ENCODE data around the gene SHC3.

Gene SHC3

GRCh38 chr9:89185980-89186379 lies 7.4 kb upstream of the SHC3 start:
- DNase-seq (ENCODE audit: low spot score), result no peak

GRCh38 chr9:89183146-89183545 lies 4.5 kb upstream of the SHC3 start:
- no peak for DNase-seq (ENCODE audit: low spot score)

GRCh38 chr9:89182369-89182768 lies 3.8 kb upstream of the SHC3 start:
- DNase-seq (ENCODE audit: low spot score), result no peak

GRCh38 chr9:89179895-89180734 lies 1.5 kb upstream of the SHC3 start:
- DNase-seq (ENCODE audit: low spot score), result no peak

GRCh38 chr9:89179540-89179894 lies 899 bp upstream of the SHC3 start:
- DNase-seq (ENCODE audit: low spot score), result no peak

- no peak for DNase-seq (ENCODE audit: low spot score)
These were observed 367 bp upstream of the SHC3 start for GRCh38 chr9:89178830-89179539.

GRCh38 chr9:89177012-89177943 lies 1.3 kb downstream of the SHC3 start:
- DNase-seq (ENCODE audit: low spot score), result no peak

GRCh38 chr9:89175828-89176261 lies 2.8 kb downstream of the SHC3 start:
- no peak for DNase-seq (ENCODE audit: low spot score)

GRCh38 chr9:89174291-89174690 lies 4.3 kb downstream of the SHC3 start:
- no peak for DNase-seq (ENCODE audit: low spot score)

GRCh38 chr9:89173072-89173471 lies 5.5 kb downstream of the SHC3 start:
- DNase-seq (ENCODE audit: low spot score), result no peak

- DNase-seq (ENCODE audit: low spot score), result no peak
These were observed 6.2 kb downstream of the SHC3 start for GRCh38 chr9:89172398-89172797.

GRCh38 chr9:89171693-89172092 lies 6.9 kb downstream of the SHC3 start:
- no peak for DNase-seq (ENCODE audit: low spot score)

GRCh38 chr9:89171231-89171630 lies 7.4 kb downstream of the SHC3 start:
- no peak for DNase-seq (ENCODE audit: low spot score)

- DNase-seq (ENCODE audit: low spot score), result no peak
These were observed 9.5 kb downstream of the SHC3 start for GRCh38 chr9:89168901-89169813.

GRCh38 chr9:89167788-89168187 lies 10.8 kb downstream of the SHC3 start:
- DNase-seq (ENCODE audit: low spot score), result no peak

- no peak for DNase-seq (ENCODE audit: low spot score)
These were observed 11.8 kb downstream of the SHC3 start for GRCh38 chr9:89166852-89167251.

- DNase-seq (ENCODE audit: low spot score), result no peak
These were observed 12.7 kb downstream of the SHC3 start for GRCh38 chr9:89165880-89166279.

- no peak for DNase-seq (ENCODE audit: low spot score)
These were observed 13.3 kb downstream of the SHC3 start for GRCh38 chr9:89165341-89165740.

GRCh38 chr9:89161221-89161620 lies 17.4 kb downstream of the SHC3 start:
- DNase-seq (ENCODE audit: low spot score), result no peak

GRCh38 chr9:89160806-89161205 lies 17.8 kb downstream of the SHC3 start:
- no peak for DNase-seq (ENCODE audit: low spot score)

- DNase-seq (ENCODE audit: low spot score), result no peak
These were observed 23.8 kb downstream of the SHC3 start for GRCh38 chr9:89154651-89155336.

Measured in hematopoietic multipotent progenitor cell treated with erythropoietin and hydrocortisone succinate and interleukin-3 and kit ligand, for 17 days (in vitro differentiated cells).